ENCODE results near the gene MX2. TPM values are rescaled to one million over a fixed set of nuclear protein-coding genes. Genes with fewer than 3 reads are reported as not detected.

The MX2 gene
- total and polyA plus RNA-seq, 9 of the 15 experiments (the other 6 are each of a cell fraction or from before 2014, with no cell fraction given) = 0.10 to 0.95 (median 0.47) TPM; not detected in 1

DNA sequence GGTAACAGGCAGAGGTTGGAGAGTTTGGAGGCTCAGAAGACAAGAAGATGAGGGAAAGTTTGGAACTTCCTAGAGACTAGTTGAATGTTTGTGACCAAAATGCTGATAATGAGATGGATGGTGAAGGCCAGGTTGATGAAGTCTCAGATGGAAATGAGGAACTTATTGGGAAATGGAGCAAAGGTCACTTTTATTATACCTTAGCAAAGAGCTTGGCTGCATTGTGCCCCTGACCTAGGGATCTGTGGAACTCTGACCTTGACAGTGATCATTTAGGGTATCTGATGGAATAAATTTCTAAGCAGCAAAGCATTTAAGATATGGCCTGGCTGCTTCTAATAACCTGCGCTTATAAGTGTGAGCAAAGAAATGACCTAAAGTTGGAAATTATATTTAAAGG lies 28.1 kb upstream of the MX2 start:
- Histone ChIP-seq H3K27ac (ENCODE audit: extremely low read depth, low read depth, low read length) (no peak overlapping the region), H3K9ac (ENCODE audit: insufficient read depth in 1 of 2, low read depth in 2 of 2, low read length in 2 of 2) (no peak overlapping the region), H3K4me1 (replicated peaks in 1 of 2; ENCODE audit: control insufficient read depth in 2 of 2, insufficient read depth in 2 of 2, low read length in 2 of 2) (no peaks in the 10 kb centered on the region), H3K79me2 (ENCODE audit: control insufficient read depth, insufficient read depth, low read length) (no peaks in the 10 kb centered on the region), H2AFZ (ENCODE audit: low read depth, low read length) (no peak overlapping the region), H3K27me3 (ENCODE audit: control insufficient read depth in 2 of 2, insufficient read depth in 2 of 2, low read length in 2 of 2) (no peaks in the 10 kb centered on the region; a peak in 1 of 5 replicates), H3K4me3 (no peak overlapping the region), H3K9me1 (ENCODE audit: control insufficient read depth, insufficient read depth, low read length) (no peaks in the 10 kb centered on the region), H3K36me3 (ENCODE audit: control insufficient read depth, insufficient read depth, low read length) (no peaks in the 10 kb centered on the region), H3K9me3 (replicated peaks; ENCODE audit: control insufficient read depth, insufficient read depth, low read depth, low read length) (no peaks in the 10 kb centered on the region), H3K4me2 (ENCODE audit: insufficient read depth, low read length) (no peak overlapping the region), H4K20me1 (replicated peaks; ENCODE audit: control insufficient read depth, insufficient read depth, low read length) (peaks cover 4% of the 10 kb centered on the region; the same call in 1 of the 2 replicates)
- ATAC-seq (no peak), FAIRE-seq (no peak), DNase-seq (ENCODE audit: extremely low read depth in 1 of 4, low spot score in 3 of 4) (no peak)
- intact Hi-C loops (cut with micrococcal nuclease) = no loop called here
- ChIA-PET CTCF (ENCODE audit: low intra/inter-chr PET ratio) (no interaction called here), POLR2A (no interaction called here)
- in situ Hi-C loops (cut with MboI) = no loop called here
- WGBS (ENCODE audit: insufficient coverage, low coverage, missing lambda C conversion rate) = 5% methylated on average over 1 of the region's 1 CpG
- no TSS peak for BruUV-seq (replicated peaks)
- TF ChIP-seq ZNF318 (IDR thresholded peaks at IDR 0.05; ENCODE audit: borderline replicate concordance in 1 of 2, low read depth in 1 of 2) (no peak), ID3 (CRISPR knock-in tag; IDR thresholded peaks at IDR 0.05) (no peak), ID3 (tag; IDR thresholded peaks at IDR 0.05) (no peak), ETS2 (tag; IDR thresholded peaks at IDR 0.05; ENCODE audit: borderline replicate concordance, poor library complexity, severe bottlenecking) (no peak), MCM7 (IDR thresholded peaks at IDR 0.05) (no peak), ZEB2 (IDR thresholded peaks at IDR 0.05) (no peak), ZNF780A (CRISPR knock-in tag; IDR thresholded peaks at IDR 0.05) (no peak)
- TF ChIP-seq, protein P1, sequence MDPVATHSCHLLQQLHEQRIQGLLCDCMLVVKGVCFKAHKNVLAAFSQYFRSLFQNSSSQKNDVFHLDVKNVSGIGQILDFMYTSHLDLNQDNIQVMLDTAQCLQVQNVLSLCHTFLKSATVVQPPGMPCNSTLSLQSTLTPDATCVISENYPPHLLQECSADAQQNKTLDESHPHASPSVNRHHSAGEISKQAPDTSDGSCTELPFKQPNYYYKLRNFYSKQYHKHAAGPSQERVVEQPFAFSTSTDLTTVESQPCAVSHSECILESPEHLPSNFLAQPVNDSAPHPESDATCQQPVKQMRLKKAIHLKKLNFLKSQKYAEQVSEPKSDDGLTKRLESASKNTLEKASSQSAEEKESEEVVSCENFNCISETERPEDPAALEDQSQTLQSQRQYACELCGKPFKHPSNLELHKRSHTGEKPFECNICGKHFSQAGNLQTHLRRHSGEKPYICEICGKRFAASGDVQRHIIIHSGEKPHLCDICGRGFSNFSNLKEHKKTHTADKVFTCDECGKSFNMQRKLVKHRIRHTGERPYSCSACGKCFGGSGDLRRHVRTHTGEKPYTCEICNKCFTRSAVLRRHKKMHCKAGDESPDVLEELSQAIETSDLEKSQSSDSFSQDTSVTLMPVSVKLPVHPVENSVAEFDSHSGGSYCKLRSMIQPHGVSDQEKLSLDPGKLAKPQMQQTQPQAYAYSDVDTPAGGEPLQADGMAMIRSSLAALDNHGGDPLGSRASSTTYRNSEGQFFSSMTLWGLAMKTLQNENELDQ (CRISPR knock-in tag; IDR thresholded peaks at IDR 0.05; ENCODE audit: borderline replicate concordance) = no peak

Measured in K562 (cell line).